Keratinocyte (primary cell): ENCODE results near the gene PLEKHA8.

Source experiments
- CTCF ChIP-seq, 3 experiments: IDR thresholded peaks in 1 of 3; conservative IDR thresholded peaks in 1 of 3; optimal IDR thresholded peaks in 1 of 3; 2 replicates in 2 of 3; 3 replicates in 1 of 3; pipeline versions ENCODE3 to v1.5.1; 2011; ENCODE audit warnings: low read length in 3 of 3, mild to moderate bottlenecking in 3 of 3, moderate library complexity in 2 of 3, control low read depth in 1 of 3, inconsistent platforms in 1 of 3; ENCODE audit not compliant: insufficient read depth in 2 of 3; ENCODE audit errors: extremely low read depth in 1 of 3
- EZH2 ChIP-seq: IDR thresholded peaks from one replicate; pipeline ENCODE4 v1.6.1; 2012; ENCODE audit warnings: inconsistent platforms, mild to moderate bottlenecking, low read length, moderate library complexity

DNA sequence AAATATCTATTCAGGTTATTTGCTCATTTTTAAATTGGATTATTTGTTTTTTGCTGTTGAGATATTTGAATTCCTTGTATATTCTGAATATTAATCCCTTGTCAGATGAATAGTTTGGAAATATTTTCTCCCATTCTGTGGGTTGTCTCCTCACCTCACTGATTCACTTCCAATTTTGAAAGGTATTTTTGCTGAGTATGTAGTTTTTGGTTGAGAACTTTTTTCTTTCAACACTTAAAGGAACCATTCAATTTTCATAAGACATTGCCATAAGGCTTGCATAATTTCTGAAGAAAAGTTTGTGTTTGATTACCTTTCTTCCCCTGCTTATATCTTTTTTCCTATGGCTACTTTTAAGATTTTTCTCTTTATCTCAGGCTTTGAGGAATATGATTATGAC lies 29.7 kb upstream of the PLEKHA8 start:
- no peak for TF ChIP-seq EZH2
- no peak for TF ChIP-seq CTCF (optimal IDR thresholded peaks at IDR 0.05 in 1 of 3, IDR thresholded peaks at IDR 0.05 in 1 of 3, conservative IDR thresholded peaks at IDR 0.05 in 1 of 3; ENCODE audit: extremely low read depth in 1 of 3, insufficient read depth in 2 of 3, low read length in 3 of 3)
